Measurements from ENCODE around the gene UBE3C.

- TF ChIP-seq CTCF (IDR thresholded peaks at IDR 0.05 in 8 of 11, conservative IDR thresholded peaks at IDR 0.05 in 3 of 11) (no peak), POLR2A (IDR thresholded peaks at IDR 0.05) (no peak)
These were observed 45.1 kb downstream of the UBE3C start for GRCh38 chr7:157183832-157184231.

Data from spleen (tissue), 7 donors.